Subcutaneous abdominal adipose tissue (tissue), 5 donors: ENCODE results near the gene NCAPH2.

Source experiments
- H3K27ac ChIP-seq: one replicate; pipeline ENCODE4 v1.7.0; 2013; ENCODE audit warnings: low read depth, mild to moderate bottlenecking, inconsistent platforms, low read length, moderate library complexity
- H3K27me3 ChIP-seq, 5 donors: one replicate each; pipeline ENCODE4 v1.7.0; 2013; ENCODE audit warnings: low read length in 5 of 5, inconsistent platforms in 1 of 5; ENCODE audit not compliant: control insufficient read depth in 5 of 5, insufficient read depth in 4 of 5
- H3K36me3 ChIP-seq, 5 donors: one replicate each; pipeline ENCODE4 v1.7.0; 2013; ENCODE audit warnings: low read length in 5 of 5; ENCODE audit not compliant: control insufficient read depth in 5 of 5, insufficient read depth in 5 of 5
- H3K4me1 ChIP-seq, 5 donors: one replicate each; pipeline ENCODE4 v1.7.0; 2013; ENCODE audit warnings: low read length in 5 of 5, mild to moderate bottlenecking in 3 of 5, moderate library complexity in 1 of 5; ENCODE audit not compliant: control insufficient read depth in 5 of 5, insufficient read depth in 5 of 5
- H3K4me3 ChIP-seq, 5 donors: one replicate each; pipeline ENCODE4 v1.7.0; 2013; ENCODE audit warnings: low read length in 5 of 5, low read depth in 1 of 5
- H3K9ac ChIP-seq, 5 donors: one replicate each; pipeline ENCODE4 v1.7.0; 2013; ENCODE audit warnings: low read length in 5 of 5, mild to moderate bottlenecking in 4 of 5, moderate library complexity in 3 of 5
- H3K9me3 ChIP-seq, 5 donors: one replicate each; pipeline ENCODE4 v1.7.0; 2013; ENCODE audit warnings: low read length in 5 of 5; ENCODE audit not compliant: control insufficient read depth in 5 of 5
- donor health status: healthy.
- donor health status: healthy.
- donor health status: healthy.
- donor health status: healthy.
- donor health status: healthy.

Gene NCAPH2

GRCh38 chr22:50505276-50505775 is 2.7 kb upstream of the NCAPH2 start:
- H3K9me3 ChIP-seq: no peaks in the 10 kb centered on the region
- H3K27ac ChIP-seq: no peak overlapping the region
- peaks cover 0 to 29% (median 28%) of the 10 kb centered on the region in 5 donors for H3K4me1 ChIP-seq
- peaks cover 0 to 35% (median 34%) of the 10 kb centered on the region in 5 donors for H3K36me3 ChIP-seq
- no peak overlapping the region for H3K9ac ChIP-seq
- H3K27me3 ChIP-seq: no peaks in the 10 kb centered on the region
- H3K4me3 ChIP-seq: no peak overlapping the region

- Histone ChIP-seq H3K36me3 (peaks cover 0 to 36% (median 35%) of the 10 kb centered on the region in 5 donors), H3K4me3 (peak overlapping the region in 3 of 5 donors; percentile 94 to 98 (median 97)), H3K9ac (peak overlapping the region in 2 of 5 donors; percentile 96 to 99)
Measured at GRCh38 chr22:50505776-50506610, 2.0 kb upstream of the NCAPH2 start.

GRCh38 chr22:50506611-50507420 is 1.2 kb upstream of the NCAPH2 start:
- Histone ChIP-seq H3K4me3 (peak overlapping the region; percentile 87 to 98 (median 94)), H3K36me3 (peaks cover 0 to 36% (median 35%) of the 10 kb centered on the region in 5 donors), H3K9me3 (no peaks in the 10 kb centered on the region), H3K27me3 (no peaks in the 10 kb centered on the region), H3K9ac (peak overlapping the region; percentile 77 to 99 (median 89)), H3K27ac (peak overlapping the region; percentile 76), H3K4me1 (peaks cover 0 to 29% (median 28%) of the 10 kb centered on the region in 5 donors)

More at GRCh38 chr22:50505776-50506610, 2.0 kb upstream of the NCAPH2 start:
- H3K4me1 ChIP-seq: peaks cover 0 to 29% (median 28%) of the 10 kb centered on the region in 5 donors
- H3K27me3 ChIP-seq: no peaks in the 10 kb centered on the region
- no peaks in the 10 kb centered on the region for H3K9me3 ChIP-seq
- no peak overlapping the region for H3K27ac ChIP-seq

- H3K27me3 ChIP-seq: no peaks in the 10 kb centered on the region
- peak within 1 kb of the TSS; percentile 87 to 98 (median 94) for H3K4me3 ChIP-seq
- peaks cover 0 to 37% (median 30%) of the 10 kb centered on the region in 5 donors for H3K36me3 ChIP-seq
- peak within 1 kb of the TSS; percentile 77 to 99 (median 89) for H3K9ac ChIP-seq
- peaks cover 0 to 29% (median 28%) of the 10 kb centered on the region in 5 donors for H3K4me1 ChIP-seq
- peak within 1 kb of the TSS; percentile 88 for H3K27ac ChIP-seq
- H3K9me3 ChIP-seq: no peaks in the 10 kb centered on the region
Measured at GRCh38 chr22:50507421-50507990, 518 bp upstream of the NCAPH2 start, which contains the start of gene LMF2. Gene LMF2, minus strand, starts transcription at chr22:50507702. Its CDS starts 27 bp downstream, at chr22:50507675.

GRCh38 chr22:50508897-50509296 is 873 bp downstream of the NCAPH2 start:
- peak overlapping the region; percentile 59 to 75 (median 65) for H3K9ac ChIP-seq
- peaks cover 0 to 25% (median 18%) of the 10 kb centered on the region in 5 donors for H3K36me3 ChIP-seq
- H3K4me3 ChIP-seq: peak overlapping the region; percentile 68 to 91 (median 83)
- no peaks in the 10 kb centered on the region for H3K27me3 ChIP-seq
- H3K4me1 ChIP-seq: peaks cover 0 to 29% (median 28%) of the 10 kb centered on the region in 5 donors
- H3K9me3 ChIP-seq: no peaks in the 10 kb centered on the region
- H3K27ac ChIP-seq: peak overlapping the region; percentile 88

GRCh38 chr22:50513175-50513574 is 5.2 kb downstream of the NCAPH2 start:
- peaks cover 0 to 14% (median 12%) of the 10 kb centered on the region in 5 donors for H3K4me1 ChIP-seq
- H3K27me3 ChIP-seq: no peaks in the 10 kb centered on the region
- H3K9me3 ChIP-seq: no peaks in the 10 kb centered on the region
- no peak overlapping the region for H3K4me3 ChIP-seq
- peaks cover 0 to 30% (median 25%) of the 10 kb centered on the region in 5 donors for H3K36me3 ChIP-seq
- no peak overlapping the region for H3K9ac ChIP-seq
- H3K27ac ChIP-seq: no peak overlapping the region

GRCh38 chr22:50516068-50516467 is 8.0 kb downstream of the NCAPH2 start:
- no peaks in the 10 kb centered on the region for H3K27me3 ChIP-seq
- H3K36me3 ChIP-seq: peaks cover 0 to 50% (median 42%) of the 10 kb centered on the region in 5 donors
- H3K4me3 ChIP-seq: no peak overlapping the region

GRCh38 chr22:50516891-50517290 is 8.9 kb downstream of the NCAPH2 start:
- Histone ChIP-seq H3K27me3 (no peaks in the 10 kb centered on the region), H3K4me3 (no peak overlapping the region), H3K4me1 (no peaks in the 10 kb centered on the region), H3K36me3 (peaks cover 0 to 58% (median 50%) of the 10 kb centered on the region in 5 donors), H3K9ac (no peak overlapping the region), H3K27ac (no peak overlapping the region), H3K9me3 (no peaks in the 10 kb centered on the region)

More at GRCh38 chr22:50516068-50516467, 8.0 kb downstream of the NCAPH2 start:
- Histone ChIP-seq H3K27ac (no peak overlapping the region), H3K9ac (no peak overlapping the region), H3K4me1 (no peaks in the 10 kb centered on the region), H3K9me3 (no peaks in the 10 kb centered on the region)

GRCh38 chr22:50517495-50518260 is 9.7 kb downstream of the NCAPH2 start:
- no peaks in the 10 kb centered on the region for H3K4me1 ChIP-seq
- H3K36me3 ChIP-seq: peaks cover 0 to 66% (median 57%) of the 10 kb centered on the region in 5 donors
- H3K9ac ChIP-seq: no peak overlapping the region
- no peak overlapping the region for H3K27ac ChIP-seq
- H3K27me3 ChIP-seq: no peaks in the 10 kb centered on the region
- no peak overlapping the region for H3K4me3 ChIP-seq
- no peaks in the 10 kb centered on the region for H3K9me3 ChIP-seq
